GM12878 (cell line): ENCODE measurements around the gene TLR1. TPM values are rescaled to one million over a fixed set of nuclear protein-coding genes. Genes with fewer than 3 reads are reported as not detected.

Experiments
- ATAC-seq: fragments of 200-7000 bp; cut with Tn5 transposase; 3 replicates; pipeline ENCODE4 v1.9.1; 2020; ENCODE audit warnings: mild to moderate bottlenecking, moderate library complexity
- BruUV-seq: library from RNA; stranded (reverse); fragments of 400-500 nt; replicated peaks from 2 replicates; lab custom pipeline; 2021; lab: Mats Ljungman, UMichigan
- CTCF ChIA-PET: fragments of 300-600 bp; sonication (Branson Sonifier 250); formaldehyde crosslinking; extraction: SDS; loops from one replicate; lab custom pipeline; 2021; ENCODE audit warnings: inconsistent platforms; lab: Yijun Ruan, JAX
- POLR2A ChIA-PET: fragments of 350-600 bp; formaldehyde crosslinking; extraction: SDS; loops from one replicate; lab custom pipeline; 2021; ENCODE audit warnings: inconsistent platforms; lab: Charles Lee
- RAD21 ChIA-PET: fragments of 300-600 bp; sonication (Branson Sonifier 250); formaldehyde crosslinking; loops from one replicate; lab custom pipeline; 2023; ENCODE audit warnings: antibody characterized with exemption; ENCODE audit not compliant: unreplicated experiment; lab: Charles Lee
- SMC1A ChIA-PET: fragments of 300-600 bp; sonication (Branson Sonifier 250); formaldehyde crosslinking; loops from one replicate; lab custom pipeline; 2023; ENCODE audit not compliant: unreplicated experiment, uncharacterized antibody; lab: Charles Lee
- DNase-seq: peaks from one replicate; pipeline ENCODE4 v3.0.0-alpha.2; 2011; ENCODE audit warnings: low read depth, low spot score
- FAIRE-seq: peaks from 3 replicates; lab custom pipeline; 2011; peaks lifted over from hg19 to GRCh38; lab: Jason Lieb, UNC
- H2AFZ ChIP-seq: 2 replicates; pipeline ENCODE4 v1.6.0; 2011; ENCODE audit warnings: low read depth, low read length, control low read depth; ENCODE audit not compliant: control insufficient read depth
- H3K27ac ChIP-seq: 2 replicates; pipeline ENCODE4 v1.5.1; 2011; ENCODE audit warnings: control low read depth; ENCODE audit not compliant: control insufficient read depth, insufficient read depth
- H3K27me3 ChIP-seq, 2 experiments: replicated peaks in 1 of 2; 2 replicates each; pipeline versions ENCODE4 v1.6.0 to v1.6.1; 2011; ENCODE audit warnings: low read length in 1 of 2; ENCODE audit not compliant: control insufficient read depth in 2 of 2, insufficient read depth in 2 of 2
- H3K36me3 ChIP-seq, 2 experiments: 2 replicates each; pipeline ENCODE4 v1.5.1; 2011; ENCODE audit warnings: low read length in 1 of 2; ENCODE audit not compliant: control insufficient read depth in 2 of 2, insufficient read depth in 2 of 2
- H3K4me1 ChIP-seq: 2 replicates; pipeline ENCODE4 v1.6.1; 2011; ENCODE audit warnings: mild to moderate bottlenecking, low read length, moderate library complexity, mixed read lengths; ENCODE audit not compliant: control insufficient read depth, insufficient read depth
- H3K4me2 ChIP-seq: 2 replicates; pipeline ENCODE4 v1.6.0; 2011; ENCODE audit warnings: control low read depth; ENCODE audit not compliant: control insufficient read depth, insufficient read depth
- H3K4me3 ChIP-seq: fragments of 200-600 bp; sonication (generic); 2 replicates; pipeline ENCODE4 v1.5.1; 2016
- H3K79me2 ChIP-seq: 2 replicates; pipeline ENCODE4 v1.6.0; 2011; ENCODE audit warnings: low read length; ENCODE audit not compliant: control insufficient read depth, insufficient read depth
- H3K9ac ChIP-seq: 2 replicates; pipeline ENCODE4 v1.8.0; 2011; ENCODE audit warnings: low read length, control low read depth, mixed read lengths; ENCODE audit not compliant: control insufficient read depth, insufficient read depth
- H3K9me3 ChIP-seq: replicated peaks from 3 replicates; pipeline ENCODE4 v1.5.1; 2011; ENCODE audit warnings: mild to moderate bottlenecking, low read length; ENCODE audit not compliant: control insufficient read depth, insufficient read depth
- H4K20me1 ChIP-seq: 2 replicates; pipeline ENCODE4 v1.6.0; 2011; ENCODE audit not compliant: control insufficient read depth, insufficient read depth
- CBFB ChIP-seq: IDR thresholded peaks from 2 replicates; pipeline ENCODE4 v1.6.1; 2016; ENCODE audit warnings: antibody characterized with exemption, low read depth
- IKZF1 ChIP-seq: fragments of 450-650 bp; conservative IDR thresholded peaks from 2 replicates; pipeline ENCODE4 v1.6.1; 2017; ENCODE audit warnings: antibody characterized with exemption, mild to moderate bottlenecking
- NFYA ChIP-seq: IDR thresholded peaks from 2 replicates; pipeline ENCODE4 v1.6.1; 2011; ENCODE audit warnings: low read depth, mild to moderate bottlenecking, low read length, improper control_type of control experiment, borderline replicate concordance
- SRF ChIP-seq, 2 experiments: IDR thresholded peaks; 2 replicates each; pipeline ENCODE4 v1.6.1; 2011; ENCODE audit warnings: low read depth in 2 of 2, low read length in 2 of 2, mild to moderate bottlenecking in 1 of 2, moderate library complexity in 1 of 2
- STAT1 ChIP-seq: fragments of 450-650 bp; conservative IDR thresholded peaks from 2 replicates; pipeline ENCODE4 v1.6.1; 2014; ENCODE audit warnings: antibody characterized with exemption, mild to moderate bottlenecking
- SUZ12 ChIP-seq: fragments of 200-600 bp; sonication (generic); IDR thresholded peaks from one replicate; pipeline ENCODE4 v1.6.1; 2018; ENCODE audit warnings: antibody characterized with exemption, mild to moderate bottlenecking; ENCODE audit not compliant: unreplicated experiment
- TARDBP ChIP-seq: IDR thresholded peaks from 2 replicates; pipeline ENCODE4 v1.6.1; 2016; ENCODE audit warnings: borderline replicate concordance
- YY1 ChIP-seq: IDR thresholded peaks from 2 replicates; pipeline ENCODE4 v1.6.1; 2011; ENCODE audit warnings: low read depth, mild to moderate bottlenecking, low read length
- ZBTB33 ChIP-seq: fragments of 450-650 bp; IDR thresholded peaks from 2 replicates; pipeline ENCODE4 v1.6.1; 2017; ENCODE audit warnings: mild to moderate bottlenecking
- ZNF274 ChIP-seq: IDR thresholded peaks from one replicate; pipeline ENCODE4 v1.8.0; 2011; ENCODE audit not compliant: insufficient read length, insufficient read depth
- ZNF592 ChIP-seq: fragments of 450-650 bp; IDR thresholded peaks from 2 replicates; pipeline ENCODE4 v1.6.1; 2017; ENCODE audit warnings: mild to moderate bottlenecking, moderate library complexity
- WGBS: methylation state at CpG from one replicate; pipeline ENCODE4 v1.1.6; 2016; ENCODE audit warnings: low lambda C conversion rate; ENCODE audit not compliant: insufficient replicate concordance, insufficient coverage; ENCODE audit errors: missing lambda C conversion rate; 5-methylcytosine and 5-hydroxymethylcytosine counted together
- in situ Hi-C: fragments of 300-500 bp; cut with MboI; formaldehyde crosslinking; loops from 9 replicates; pipeline ENCODE4 v1.14.3; 2018; ENCODE audit warnings: mixed read lengths
- intact Hi-C: fragments of 100-400 bp; cut with micrococcal nuclease; formaldehyde crosslinking; loops from one replicate; pipeline ENCODE4 v1.14.2; 2022; ENCODE audit not compliant: unreplicated experiment
- polyA plus RNA-seq, 11 experiments: library from polyadenylated mRNA; depleted of rRNA in 4 of 11; unstranded in 6 of 11; stranded (reverse) in 5 of 11; fragments of >200 nt; fragmentation: Nextera tagmentation in 4 of 11; fragmentation: Illumina TruSeq in 1 of 11; extraction: Ambion mirVana in 4 of 11; extraction: Trizol in 1 of 11; gene quantifications; 1 replicate in 1 of 11; 2 replicates in 10 of 11; pipeline versions ENCODE4 v1.2.1 to v1.2.3, GENCODE V29; 2011 to 2016; ENCODE audit warnings: inconsistent platforms in 2 of 11, missing spikeins in 2 of 11, low read depth in 1 of 11
- total RNA-seq, 4 experiments: library from RNA; depleted of rRNA in 3 of 4; stranded (reverse); fragments of >200 nt in 3 of 4; fragmentation: Illumina TruSeq in 1 of 4; extraction: Trizol in 1 of 4; gene quantifications; 2 replicates each; pipeline versions ENCODE4 v1.2.1 to v1.2.3, GENCODE V29; 2013 to 2021

Gene TLR1
- total and polyA plus RNA-seq, 10 of the 15 experiments (the other 5 are each of a cell fraction or from before 2014, with no cell fraction given): 9.3 to 57.1 (median 20.4) TPM

GRCh38 chr4:38783109-38783460 lies 21.5 kb downstream of the TLR1 start:
- TF ChIP-seq ZNF592 (no peak), TARDBP (no peak), ZNF274 (no peak), STAT1 (no peak), SUZ12 (no peak), CBFB (0 out of 2 replicates have a peak, but pooled peaks have one; percentile 4), YY1 (0 out of 2 replicates have a peak, but pooled peaks have one; percentile 3), IKZF1 (no peak), ZBTB33 (peak; percentile 99), SRF (IDR thresholded peaks at IDR 0.05; ENCODE audit: low read depth in 2 of 2, low read length in 2 of 2) (no peak), NFYA (no peak)
- Histone ChIP-seq H3K9ac (no peak overlapping the region), H3K36me3 (peaks cover 0 to 9% of the 10 kb centered on the region in 2 experiments; a peak in 1 of 4 replicates), H3K4me1 (peaks cover 22% of the 10 kb centered on the region), H3K4me2 (no peak overlapping the region), H4K20me1 (no peaks in the 10 kb centered on the region), H3K27me3 (no peaks in the 10 kb centered on the region), H3K79me2 (peaks cover 50% of the 10 kb centered on the region), H3K9me3 (peaks cover 18% of the 10 kb centered on the region; the same call in 2 of the 3 replicates), H3K27ac (no peak overlapping the region), H3K4me3 (no peak overlapping the region), H2AFZ (no peak overlapping the region)
- SMC1A ChIA-PET: interaction anchor here (0.5 to 8.9 kb wide), 30 partner anchors 11 to 714 kb away, joined by 3 to 468 read pairs (median 6); partner anchors contain the start of genes FAM114A1, TLR1 and TLR6
- ATAC-seq: no peak
- CTCF ChIA-PET: interaction anchor here (0.7 to 8.1 kb wide), 35 partner anchors 10 to 713 kb away, joined by 3 to 449 read pairs (median 6); partner anchors contain the start of genes FAM114A1, TLR1, TLR6 and WDR19
- no peak for FAIRE-seq
- RAD21 ChIA-PET: interaction anchor here (0.6 to 4.9 kb wide), 38 partner anchors 8 to 855 kb away, joined by 3 to 437 read pairs (median 7); partner anchors contain the start of genes FAM114A1, TLR1, TLR6 and WDR19
- intact Hi-C loops: loop anchor here (5.0 kb wide), 1 partner anchor 34 kb away; no protein-coding TSS in a partner anchor
- no TSS peak for BruUV-seq
- POLR2A ChIA-PET: interaction anchor here (0.9 to 5.6 kb wide), 11 partner anchors 10 to 623 kb away, joined by 3 to 196 read pairs (median 19); partner anchors contain the start of genes FAM114A1, TLR1 and TLR6
- 76% methylated on average over 8 of the region's 8 CpGs for WGBS
- in situ Hi-C loops: no loop called here
- no peak for DNase-seq
